B cell (primary cell): ENCODE data around the gene STIL.

Source experiments
- CTCF ChIP-seq: fragments of 200-600 bp; IDR thresholded peaks from one replicate; pipeline ENCODE4 v1.8.0; 2022; ENCODE audit warnings: antibody characterized with exemption, mild to moderate bottlenecking
- EZH2 ChIP-seq: IDR thresholded peaks from 2 replicates; pipeline ENCODE4 v1.6.1; 2012; ENCODE audit warnings: borderline replicate concordance, low read depth, mild to moderate bottlenecking, moderate library complexity, low read length; ENCODE audit not compliant: insufficient read depth, poor library complexity, severe bottlenecking

- TF ChIP-seq EZH2 (no peak), CTCF (no peak)
Observed at GRCh38 chr1:47317841-47318240, 3.9 kb upstream of the STIL start.
